Mammary epithelial cell (primary cell): ENCODE results near the gene MYH13.

ENCODE experiments used
- CTCF ChIP-seq, 2 donors: IDR thresholded peaks in 1 of 2; conservative IDR thresholded peaks in 1 of 2; 2 replicates each; pipeline ENCODE4 v1.5.1; 2011 to 2012; ENCODE audit warnings: inconsistent platforms in 2 of 2, low read length in 2 of 2, mild to moderate bottlenecking in 2 of 2, control low read depth in 1 of 2, low read depth in 1 of 2; ENCODE audit not compliant: insufficient read depth in 1 of 2; ENCODE audit errors: extremely low read depth in 1 of 2
- EZH2 ChIP-seq: IDR thresholded peaks from 2 replicates; pipeline ENCODE4 v1.6.1; 2012; ENCODE audit warnings: low read length, inconsistent platforms, borderline replicate concordance

- no peak for TF ChIP-seq CTCF (conservative IDR thresholded peaks at IDR 0.05 in 1 of 2, IDR thresholded peaks at IDR 0.05 in 1 of 2; ENCODE audit: extremely low read depth in 1 of 2, insufficient read depth in 1 of 2, low read depth in 1 of 2, low read length in 2 of 2)
- no peak for TF ChIP-seq EZH2
Measured at GRCh38 chr17:10323812-10324610, 48.8 kb downstream of the MYH13 start.
